ENCODE results near the gene LAMB2. TPM values are rescaled to one million over a fixed set of nuclear protein-coding genes. Genes with fewer than 3 reads are reported as not detected.

The LAMB2 gene
- total and polyA plus RNA-seq, 10 of the 15 experiments (the other 5 are each of a cell fraction or from before 2014, with no cell fraction given) = 0.13 to 3.2 (median 0.64) TPM; not detected in 3

DNA sequence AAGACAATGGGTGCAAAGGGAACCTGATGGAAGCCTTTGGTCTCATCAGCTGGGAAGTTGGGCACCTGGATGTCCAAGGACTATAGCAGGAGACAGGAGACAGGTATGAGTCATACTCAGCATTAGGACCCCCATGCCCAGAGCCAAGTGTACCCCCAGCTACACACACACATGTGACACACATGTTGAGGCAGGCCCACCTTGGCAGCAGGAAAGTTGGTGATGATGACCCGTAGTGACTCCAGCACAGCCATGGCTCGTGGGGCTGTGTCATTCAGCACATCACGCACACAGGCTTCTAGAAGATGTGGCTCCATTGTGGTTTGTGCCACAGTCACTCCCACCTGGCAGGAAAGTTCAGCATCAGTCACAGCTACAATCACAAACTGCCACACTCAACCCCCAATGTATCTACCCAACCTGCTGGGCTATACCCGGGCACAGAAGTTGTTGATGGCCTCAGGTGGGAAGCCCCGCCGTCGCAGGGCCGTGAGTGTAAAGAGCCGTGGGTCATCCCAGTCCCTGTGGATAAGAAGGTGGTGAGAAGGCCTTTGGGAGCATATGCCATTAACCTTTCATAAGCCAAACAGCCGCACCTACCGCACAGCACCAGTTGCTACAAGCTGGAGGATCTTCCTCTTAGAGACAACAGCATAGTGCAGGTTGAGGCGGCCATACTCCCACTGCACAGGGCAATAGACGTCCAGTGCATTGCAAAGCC is 33.8 kb downstream of the LAMB2 start:
- peaks cover 10% of the 10 kb centered on the region for H3K79me2 ChIP-seq (ENCODE audit: control insufficient read depth, insufficient read depth, low read length)
- 87% methylated on average over 13 of the region's 13 CpGs for WGBS (ENCODE audit: insufficient coverage, insufficient replicate concordance, low lambda C conversion rate, missing lambda C conversion rate)
- CTCF ChIA-PET = no interaction called here
- no peak overlapping the region for H3K27ac ChIP-seq (ENCODE audit: control insufficient read depth, insufficient read depth)
- H3K36me3 ChIP-seq (ENCODE audit: control insufficient read depth in 2 of 2, insufficient read depth in 2 of 2, low read length in 1 of 2) = peaks cover 30 to 32% of the 10 kb centered on the region in 2 experiments
- intact Hi-C loops (cut with micrococcal nuclease; ENCODE audit: unreplicated experiment) = loop anchor here (10.0 kb wide), 1 partner anchor 316 kb away; the partner anchor contains the start of genes RHOA and TCTA
- no peak for ATAC-seq
- no peak overlapping the region for H2AFZ ChIP-seq (ENCODE audit: control insufficient read depth, low read depth, low read length)
- TF ChIP-seq, protein P1, sequence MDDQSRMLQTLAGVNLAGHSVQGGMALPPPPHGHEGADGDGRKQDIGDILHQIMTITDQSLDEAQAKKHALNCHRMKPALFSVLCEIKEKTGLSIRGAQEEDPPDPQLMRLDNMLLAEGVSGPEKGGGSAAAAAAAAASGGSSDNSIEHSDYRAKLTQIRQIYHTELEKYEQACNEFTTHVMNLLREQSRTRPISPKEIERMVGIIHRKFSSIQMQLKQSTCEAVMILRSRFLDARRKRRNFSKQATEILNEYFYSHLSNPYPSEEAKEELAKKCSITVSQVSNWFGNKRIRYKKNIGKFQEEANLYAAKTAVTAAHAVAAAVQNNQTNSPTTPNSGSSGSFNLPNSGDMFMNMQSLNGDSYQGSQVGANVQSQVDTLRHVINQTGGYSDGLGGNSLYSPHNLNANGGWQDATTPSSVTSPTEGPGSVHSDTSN (IDR thresholded peaks at IDR 0.05; ENCODE audit: insufficient replicate concordance, low read depth, low read length) = peak; percentile 35
- TF ChIP-seq RAD21 (IDR thresholded peaks at IDR 0.05; ENCODE audit: insufficient read depth, low read depth, low read length) = no peak
- TF ChIP-seq, protein P2, sequence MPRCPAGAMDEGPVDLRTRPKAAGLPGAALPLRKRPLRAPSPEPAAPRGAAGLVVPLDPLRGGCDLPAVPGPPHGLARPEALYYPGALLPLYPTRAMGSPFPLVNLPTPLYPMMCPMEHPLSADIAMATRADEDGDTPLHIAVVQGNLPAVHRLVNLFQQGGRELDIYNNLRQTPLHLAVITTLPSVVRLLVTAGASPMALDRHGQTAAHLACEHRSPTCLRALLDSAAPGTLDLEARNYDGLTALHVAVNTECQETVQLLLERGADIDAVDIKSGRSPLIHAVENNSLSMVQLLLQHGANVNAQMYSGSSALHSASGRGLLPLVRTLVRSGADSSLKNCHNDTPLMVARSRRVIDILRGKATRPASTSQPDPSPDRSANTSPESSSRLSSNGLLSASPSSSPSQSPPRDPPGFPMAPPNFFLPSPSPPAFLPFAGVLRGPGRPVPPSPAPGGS (IDR thresholded peaks at IDR 0.05; ENCODE audit: borderline replicate concordance, insufficient read depth, low read depth, low read length, poor library complexity, severe bottlenecking) = peak; percentile 95
- TF ChIP-seq CBX5 (IDR thresholded peaks at IDR 0.05; ENCODE audit: low read depth) = no peak
- BruUV-seq (replicated peaks) = no TSS peak
- no peak overlapping the region for H3K4me2 ChIP-seq (ENCODE audit: control insufficient read depth, insufficient read depth)
- H3K9ac ChIP-seq (ENCODE audit: control insufficient read depth, insufficient read depth, low read length) = no peak overlapping the region
- H4K20me1 ChIP-seq (ENCODE audit: control insufficient read depth, insufficient read depth) = no peaks in the 10 kb centered on the region; the same call in 1 of the 2 replicates
- FAIRE-seq = no peak
- SMC1A ChIA-PET (ENCODE audit: uncharacterized antibody, unreplicated experiment) = no interaction called here
- POLR2A ChIA-PET = no interaction called here
- RAD21 ChIA-PET (ENCODE audit: unreplicated experiment) = no interaction called here
- H3K4me1 ChIP-seq (ENCODE audit: control insufficient read depth, insufficient read depth, low read length) = peaks cover 14% of the 10 kb centered on the region
- H3K27me3 ChIP-seq (replicated peaks in 1 of 2; ENCODE audit: control insufficient read depth in 2 of 2, insufficient read depth in 2 of 2, low read length in 1 of 2) = no peaks in the 10 kb centered on the region
- H3K4me3 ChIP-seq = no peak overlapping the region
- DNase-seq (ENCODE audit: low read depth, low spot score) = no peak
- in situ Hi-C loops (cut with MboI) = no loop called here
- no peaks in the 10 kb centered on the region for H3K9me3 ChIP-seq (replicated peaks; ENCODE audit: control insufficient read depth, insufficient read depth, low read length)
